Activated naive CD8-positive, alpha-beta T cell (primary cell): ENCODE results near the gene C16orf78.

Experiments
- H3K27ac Mint-ChIP-seq: one replicate; pipeline ENCODE4 v1.8.0; 2021; ENCODE audit warnings: mixed read lengths
- H3K27me3 Mint-ChIP-seq: one replicate; pipeline ENCODE4 v1.8.0; 2021; ENCODE audit warnings: mixed read lengths
- H3K36me3 Mint-ChIP-seq: one replicate; pipeline ENCODE4 v1.8.0; 2021; ENCODE audit warnings: mixed read lengths
- H3K4me1 Mint-ChIP-seq: one replicate; pipeline ENCODE4 v1.8.0; 2021; ENCODE audit warnings: low read depth, mixed read lengths
- H3K4me3 Mint-ChIP-seq: one replicate; pipeline ENCODE4 v1.8.0; 2021; ENCODE audit warnings: mild to moderate bottlenecking, mixed read lengths
- H3K9me3 Mint-ChIP-seq: one replicate; pipeline ENCODE4 v1.8.0; 2021; ENCODE audit warnings: low read depth, mixed read lengths

C16orf78 gene

GRCh38 chr16:49443576-49443975 lies 70.0 kb downstream of the C16orf78 start:
- H3K36me3 Mint-ChIP-seq: no peaks in the 10 kb centered on the region
- H3K27ac Mint-ChIP-seq: no peak overlapping the region
- peaks cover 26% of the 10 kb centered on the region for H3K4me1 Mint-ChIP-seq
- no peak overlapping the region for H3K4me3 Mint-ChIP-seq
- no peaks in the 10 kb centered on the region for H3K9me3 Mint-ChIP-seq
- H3K27me3 Mint-ChIP-seq: no peaks in the 10 kb centered on the region

GRCh38 chr16:49446805-49447204 lies 73.2 kb downstream of the C16orf78 start:
- H3K4me3 Mint-ChIP-seq: no peak overlapping the region
- H3K27me3 Mint-ChIP-seq: no peaks in the 10 kb centered on the region
- no peaks in the 10 kb centered on the region for H3K36me3 Mint-ChIP-seq
- no peak overlapping the region for H3K27ac Mint-ChIP-seq
- no peaks in the 10 kb centered on the region for H3K9me3 Mint-ChIP-seq
- H3K4me1 Mint-ChIP-seq: peaks cover 12% of the 10 kb centered on the region
